IPS-18a (cell line): Measurements from ENCODE around the gene YAF2.

Source experiments
- H3K27ac ChIP-seq: one replicate; pipeline ENCODE4 v1.5.1; 2013; ENCODE audit warnings: low read length
- H3K27me3 ChIP-seq: one replicate; pipeline ENCODE4 v1.6.1; 2013; ENCODE audit warnings: mild to moderate bottlenecking, low read length; ENCODE audit not compliant: control insufficient read depth, insufficient read depth
- H3K36me3 ChIP-seq: one replicate; pipeline ENCODE4 v1.6.1; 2013; ENCODE audit warnings: low read depth, low read length; ENCODE audit not compliant: control insufficient read depth
- H3K4me1 ChIP-seq: one replicate; pipeline ENCODE4 v1.6.1; 2013; ENCODE audit warnings: low read depth, low read length; ENCODE audit not compliant: control insufficient read depth
- H3K4me3 ChIP-seq: one replicate; pipeline ENCODE4 v1.5.1; 2013; ENCODE audit warnings: low read length
- H3K9ac ChIP-seq: one replicate; pipeline ENCODE4 v1.6.1; 2013; ENCODE audit warnings: mild to moderate bottlenecking, low read length, moderate library complexity
- H3K9me3 ChIP-seq: one replicate; pipeline ENCODE4 v1.6.1; 2013; ENCODE audit warnings: low read depth, low read length; ENCODE audit not compliant: control insufficient read depth

YAF2 gene

DNA sequence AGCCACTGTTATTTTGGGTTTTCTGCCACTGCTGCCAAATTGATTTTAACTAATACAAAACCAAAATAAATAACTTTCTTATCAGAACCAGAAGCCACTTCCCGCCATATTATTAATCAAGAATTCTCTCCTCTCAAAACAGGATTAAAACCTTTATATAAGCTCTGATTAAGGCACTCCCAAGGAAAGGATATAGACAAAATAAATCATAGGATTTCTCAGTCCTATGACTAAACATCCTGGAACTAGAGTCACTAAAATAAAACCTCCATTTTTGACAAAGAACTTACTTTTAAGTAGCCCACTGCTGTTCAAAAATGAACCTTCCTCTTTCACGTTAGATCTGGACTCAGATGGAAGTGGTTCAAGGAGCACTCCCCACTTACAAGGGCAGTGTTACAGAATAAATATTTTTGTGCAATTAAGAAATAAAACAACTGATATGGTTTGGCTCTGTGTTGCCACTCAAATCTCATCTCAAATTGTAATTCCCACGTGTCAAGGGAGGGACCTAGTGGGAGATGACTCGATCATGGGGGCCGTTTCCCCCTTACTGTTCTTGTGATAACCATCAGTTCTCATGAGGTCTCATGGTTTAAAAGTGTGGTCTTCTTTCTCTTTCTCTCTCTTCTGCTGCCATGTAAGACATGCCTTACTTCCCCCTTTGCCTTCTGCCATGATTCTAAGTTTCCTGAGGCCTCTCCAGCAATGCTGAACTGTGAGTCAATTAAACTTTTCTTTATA is 119.7 kb downstream of the YAF2 start:
- Histone ChIP-seq H3K27ac (no peak overlapping the region), H3K4me3 (no peak overlapping the region), H3K27me3 (no peaks in the 10 kb centered on the region), H3K9ac (no peak overlapping the region), H3K9me3 (no peaks in the 10 kb centered on the region), H3K4me1 (no peaks in the 10 kb centered on the region), H3K36me3 (peaks cover 5% of the 10 kb centered on the region)

DNA sequence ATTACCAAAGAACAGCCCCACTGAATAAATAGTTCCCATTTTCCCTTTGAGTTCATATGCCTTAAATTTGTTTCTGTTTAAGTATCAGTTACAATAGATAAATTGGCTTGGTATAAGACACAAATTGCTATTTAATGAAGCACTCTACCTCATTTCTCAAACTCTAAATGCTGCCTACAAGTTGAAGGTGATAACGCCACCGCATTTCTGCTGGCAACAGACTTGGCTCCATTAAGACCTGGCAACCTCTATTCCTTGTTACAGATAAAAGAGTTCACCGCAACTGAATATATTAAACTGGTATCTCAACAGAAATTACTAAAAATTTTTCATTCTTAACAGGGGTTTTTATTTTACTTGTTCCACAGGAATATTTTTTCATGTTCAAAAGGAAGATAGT is 129.0 kb downstream of the YAF2 start:
- peaks cover 6% of the 10 kb centered on the region for H3K9me3 ChIP-seq
- H3K4me3 ChIP-seq: no peak overlapping the region
- no peaks in the 10 kb centered on the region for H3K36me3 ChIP-seq
- H3K27ac ChIP-seq: no peak overlapping the region
- H3K4me1 ChIP-seq: no peaks in the 10 kb centered on the region
- no peaks in the 10 kb centered on the region for H3K27me3 ChIP-seq
- H3K9ac ChIP-seq: no peak overlapping the region
